GM12892 (cell line): Measurements from ENCODE around the gene ERCC6.

Source experiments
- POLR2A ChIP-seq: IDR thresholded peaks from 2 replicates; pipeline ENCODE4 v1.6.1; 2011; ENCODE audit warnings: low read depth, low read length, control low read depth
- POLR2AphosphoS5 ChIP-seq: IDR thresholded peaks from 2 replicates; pipeline ENCODE4 v1.6.1; 2011; ENCODE audit warnings: low read depth, low read length, control low read depth
- TAF1 ChIP-seq: IDR thresholded peaks from 2 replicates; pipeline ENCODE4 v1.6.1; 2011; ENCODE audit warnings: low read depth, mild to moderate bottlenecking, control low read depth, low read length, borderline replicate concordance

- no peak for TF ChIP-seq POLR2A
- TF ChIP-seq POLR2AphosphoS5: no peak
- TF ChIP-seq TAF1: no peak
Observed at GRCh38 chr10:49559476-49559875, 20.6 kb upstream of the ERCC6 start.
